Ascending aorta (tissue), 2 donors: ENCODE measurements around the gene STK33. TPM values are rescaled to one million over a fixed set of nuclear protein-coding genes. Genes with fewer than 3 reads are reported as not detected.

Source experiments
- DNase-seq, 2 donors: peaks; one replicate each; pipeline ENCODE4 v3.0.0-alpha.2; 2019; ENCODE audit warnings: low spot score in 2 of 2
- H3K27ac ChIP-seq, 2 donors: fragments of 200-600 bp; sonication (generic); one replicate each; pipeline ENCODE4 v1.5.1; 2016 to 2017; ENCODE audit warnings: mild to moderate bottlenecking in 1 of 2
- H3K27me3 ChIP-seq: fragments of 200-600 bp; sonication (generic); one replicate; pipeline ENCODE4 v1.5.1; 2017
- H3K36me3 ChIP-seq, 2 donors: fragments of 200-600 bp; sonication (generic); one replicate each; pipeline ENCODE4 v1.5.1; 2016
- H3K4me1 ChIP-seq, 2 donors: fragments of 200-600 bp; sonication (generic); one replicate each; pipeline ENCODE4 v1.5.1; 2016 to 2017; ENCODE audit warnings: mild to moderate bottlenecking in 1 of 2
- H3K4me3 ChIP-seq, 2 donors: fragments of 200-600 bp; sonication (generic); one replicate each; pipeline ENCODE4 v1.5.1; 2016 to 2017; ENCODE audit warnings: mild to moderate bottlenecking in 1 of 2
- H3K9me3 ChIP-seq, 2 donors: fragments of 200-600 bp; sonication (generic); one replicate each; pipeline ENCODE4 v1.5.1; 2016
- intact Hi-C: fragments of 100-400 bp; cut with DNase I; formaldehyde crosslinking; loops from one replicate; pipeline ENCODE4 v1.15.1; 2023
- total RNA-seq: library from RNA; depleted of rRNA; stranded (reverse); fragments of >200 nt; gene quantifications from one replicate; pipeline ENCODE4 v1.1.0, GENCODE V29; 2016
- TF ChIP-seq, protein P1 (sequence below), 3 experiments: fragments of 200-600 bp in 2 of 3; fragments of 450-650 bp in 1 of 3; sonication (generic) in 2 of 3; IDR thresholded peaks; one replicate each; pipeline ENCODE4 v1.5.1; 2016 to 2019; ENCODE audit warnings: antibody characterized with exemption in 3 of 3, mild to moderate bottlenecking in 1 of 3, moderate library complexity in 1 of 3

The STK33 gene
- total RNA-seq, 1 donor from 2014 or later, result not detected

DNA sequence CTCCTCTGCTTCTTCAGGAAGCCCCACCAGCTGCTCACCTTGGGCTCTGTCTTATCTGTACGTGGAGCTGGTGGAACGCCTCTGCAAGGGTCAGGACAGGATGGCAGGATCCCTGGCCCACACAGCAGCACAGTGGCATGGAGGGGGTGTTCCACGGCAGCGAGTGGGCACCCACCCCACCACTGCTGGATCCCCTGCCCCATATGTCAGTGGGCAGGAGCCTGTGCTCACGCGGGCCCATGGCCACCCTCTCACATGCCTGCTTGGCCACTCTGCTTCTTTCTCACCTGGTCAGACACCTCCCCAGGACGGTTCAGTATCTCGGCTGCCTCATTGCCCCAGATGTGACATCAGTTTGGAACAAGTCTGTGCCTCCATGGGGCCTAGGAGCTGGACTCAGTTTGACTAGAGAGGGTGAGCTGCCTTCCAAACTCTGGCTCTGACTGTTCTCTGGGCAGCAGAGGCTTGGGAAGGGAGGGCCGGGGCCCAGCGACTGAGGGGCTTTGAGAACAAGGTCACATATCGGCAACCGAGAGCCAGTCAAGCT lies 232.3 kb downstream of the STK33 start:
- intact Hi-C loops, result no loop called here
- Histone ChIP-seq H3K27me3 (no peaks in the 10 kb centered on the region), H3K4me3 (no peak overlapping the region), H3K27ac (no peak overlapping the region), H3K4me1 (no peaks in the 10 kb centered on the region), H3K9me3 (no peaks in the 10 kb centered on the region), H3K36me3 (no peaks in the 10 kb centered on the region)
- DNase-seq, result no peak
- TF ChIP-seq, protein P1, sequence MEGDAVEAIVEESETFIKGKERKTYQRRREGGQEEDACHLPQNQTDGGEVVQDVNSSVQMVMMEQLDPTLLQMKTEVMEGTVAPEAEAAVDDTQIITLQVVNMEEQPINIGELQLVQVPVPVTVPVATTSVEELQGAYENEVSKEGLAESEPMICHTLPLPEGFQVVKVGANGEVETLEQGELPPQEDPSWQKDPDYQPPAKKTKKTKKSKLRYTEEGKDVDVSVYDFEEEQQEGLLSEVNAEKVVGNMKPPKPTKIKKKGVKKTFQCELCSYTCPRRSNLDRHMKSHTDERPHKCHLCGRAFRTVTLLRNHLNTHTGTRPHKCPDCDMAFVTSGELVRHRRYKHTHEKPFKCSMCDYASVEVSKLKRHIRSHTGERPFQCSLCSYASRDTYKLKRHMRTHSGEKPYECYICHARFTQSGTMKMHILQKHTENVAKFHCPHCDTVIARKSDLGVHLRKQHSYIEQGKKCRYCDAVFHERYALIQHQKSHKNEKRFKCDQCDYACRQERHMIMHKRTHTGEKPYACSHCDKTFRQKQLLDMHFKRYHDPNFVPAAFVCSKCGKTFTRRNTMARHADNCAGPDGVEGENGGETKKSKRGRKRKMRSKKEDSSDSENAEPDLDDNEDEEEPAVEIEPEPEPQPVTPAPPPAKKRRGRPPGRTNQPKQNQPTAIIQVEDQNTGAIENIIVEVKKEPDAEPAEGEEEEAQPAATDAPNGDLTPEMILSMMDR (IDR thresholded peaks at IDR 0.05), result no peak

DNA sequence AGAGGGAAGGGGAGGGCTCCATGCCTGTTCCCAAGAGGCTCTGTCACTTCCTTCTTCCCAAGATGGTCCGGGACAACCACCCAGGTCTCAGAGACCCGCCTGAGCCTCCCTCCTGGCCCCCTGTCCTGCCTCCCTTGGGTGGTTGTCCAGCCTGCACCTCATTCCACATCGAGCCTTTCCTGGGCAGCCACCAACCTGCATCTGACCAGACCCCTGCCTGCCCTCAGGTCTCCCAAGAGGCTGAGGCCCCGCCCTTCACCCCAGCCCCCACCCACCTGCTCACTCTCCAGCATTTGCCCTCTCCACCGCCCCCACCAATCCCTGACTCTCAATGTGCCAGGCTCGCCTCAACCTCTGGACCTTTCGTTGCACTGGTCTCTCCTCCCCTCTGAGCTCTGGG lies 232.8 kb downstream of the STK33 start:
- intact Hi-C loops, result no loop called here
- DNase-seq, result no peak

DNA sequence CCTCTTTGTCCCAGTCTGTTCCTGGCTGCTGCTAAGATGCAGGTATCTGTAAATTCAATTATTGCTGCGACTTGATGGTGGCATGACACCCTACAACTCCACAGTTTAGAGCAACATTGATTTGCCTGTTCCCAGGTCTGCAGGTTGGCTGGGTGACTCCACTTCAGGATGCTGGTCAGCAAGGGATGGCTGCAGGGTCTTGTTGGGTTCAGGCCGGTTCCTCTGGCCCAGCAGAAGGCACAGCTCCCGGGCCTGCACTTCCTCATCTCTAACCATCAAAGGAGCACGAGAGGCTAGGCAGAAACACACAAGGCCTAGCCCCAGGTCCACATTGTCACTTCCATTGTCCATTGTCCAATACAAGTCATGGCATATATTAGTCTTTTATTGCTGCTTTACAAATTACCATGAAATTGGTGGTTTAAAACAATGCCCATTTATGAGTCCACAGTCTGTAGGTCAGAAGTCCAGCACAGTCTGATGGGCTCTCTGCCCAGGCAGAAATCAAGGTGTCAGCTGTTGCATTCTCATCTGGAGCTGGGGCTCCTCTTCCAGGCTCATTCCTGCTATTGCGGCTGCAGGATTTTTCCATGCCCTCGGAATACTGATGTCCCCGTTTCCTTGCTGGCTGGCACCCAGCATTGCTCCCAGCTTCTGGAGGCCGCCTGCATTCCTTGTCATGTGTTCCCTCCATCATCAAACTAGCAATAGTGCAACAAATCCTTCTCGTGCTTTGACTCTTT lies 233.8 kb downstream of the STK33 start:
- H3K9me3 ChIP-seq, result no peaks in the 10 kb centered on the region
- no peaks in the 10 kb centered on the region for H3K4me1 ChIP-seq
- no peaks in the 10 kb centered on the region for H3K27me3 ChIP-seq
- H3K36me3 ChIP-seq, result no peaks in the 10 kb centered on the region
- H3K4me3 ChIP-seq, result no peak overlapping the region
- DNase-seq, result no peak
- TF ChIP-seq, protein P1 (IDR thresholded peaks at IDR 0.05), result no peak
- H3K27ac ChIP-seq, result no peak overlapping the region
- intact Hi-C loops, result no loop called here

More for the DNA sequence above, 232.8 kb downstream of the STK33 start:
- H3K9me3 ChIP-seq, result no peaks in the 10 kb centered on the region
- TF ChIP-seq, protein P1 (IDR thresholded peaks at IDR 0.05), result no peak
- no peak overlapping the region for H3K4me3 ChIP-seq
- no peaks in the 10 kb centered on the region for H3K27me3 ChIP-seq
- H3K36me3 ChIP-seq, result no peaks in the 10 kb centered on the region
- H3K27ac ChIP-seq, result no peak overlapping the region
- H3K4me1 ChIP-seq, result no peaks in the 10 kb centered on the region

DNA sequence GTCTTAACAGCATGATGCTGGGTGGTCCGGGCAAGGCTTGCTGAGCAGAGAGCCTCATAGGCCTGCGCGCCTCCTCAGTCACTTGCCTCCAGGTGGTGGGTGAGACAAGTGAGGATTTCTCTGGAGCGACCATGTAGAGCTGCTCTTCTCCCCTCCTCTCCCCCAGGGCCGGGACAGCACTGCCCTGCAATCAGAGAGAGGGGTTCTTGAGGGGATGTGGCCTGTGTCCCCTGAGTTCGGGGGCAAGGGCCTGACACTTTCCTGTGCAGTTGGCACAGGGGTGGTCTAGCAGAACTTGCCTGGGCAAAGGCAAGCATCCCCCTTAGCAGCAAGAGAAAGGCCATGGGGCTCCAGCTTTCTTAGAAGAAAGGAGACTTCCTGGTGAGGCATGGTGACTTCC lies 234.5 kb downstream of the STK33 start:
- Histone ChIP-seq H3K27ac (no peak overlapping the region), H3K4me1 (no peaks in the 10 kb centered on the region), H3K36me3 (no peaks in the 10 kb centered on the region), H3K27me3 (no peaks in the 10 kb centered on the region), H3K9me3 (no peaks in the 10 kb centered on the region), H3K4me3 (no peak overlapping the region)
- TF ChIP-seq, protein P1 (IDR thresholded peaks at IDR 0.05), result no peak
- intact Hi-C loops, result no loop called here
- DNase-seq, result no peak

DNA sequence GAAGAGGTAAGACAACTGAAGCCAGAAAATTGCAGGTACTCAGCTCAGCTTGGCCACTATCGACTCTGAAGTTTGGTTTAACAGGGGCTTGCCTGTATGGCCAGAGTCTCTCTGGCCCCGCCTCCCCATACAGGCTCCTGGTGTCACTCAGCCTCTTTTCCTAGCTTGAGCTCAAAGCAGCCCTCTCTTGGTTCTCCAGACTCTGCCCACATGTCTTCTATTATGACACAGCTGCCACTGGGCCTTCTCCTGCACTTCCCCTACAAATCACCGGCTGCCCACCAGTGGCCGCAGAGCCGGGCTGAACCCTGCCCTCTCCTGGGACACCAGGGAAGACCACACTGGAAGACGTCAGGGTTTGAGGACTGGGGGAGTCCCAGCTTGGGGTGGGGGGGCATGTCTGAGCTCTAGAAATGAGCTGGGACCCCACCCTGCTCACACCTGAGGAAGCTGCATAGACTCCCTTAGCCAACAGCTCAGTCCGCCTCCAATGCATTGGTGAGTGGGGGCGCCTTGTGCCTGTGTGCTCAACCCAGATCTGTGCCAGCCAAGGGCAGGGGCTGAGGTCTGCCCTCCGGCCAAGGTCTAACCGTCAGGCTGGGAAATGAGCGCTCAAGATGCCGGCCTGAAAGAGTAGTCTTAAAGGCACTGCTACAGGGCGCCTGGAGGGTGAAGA lies 236.0 kb downstream of the STK33 start:
- Histone ChIP-seq H3K4me1 (no peaks in the 10 kb centered on the region), H3K27ac (no peak overlapping the region), H3K4me3 (no peak overlapping the region), H3K9me3 (no peaks in the 10 kb centered on the region), H3K27me3 (no peaks in the 10 kb centered on the region), H3K36me3 (no peaks in the 10 kb centered on the region)
- TF ChIP-seq, protein P1 (IDR thresholded peaks at IDR 0.05), result no peak
- no peak for DNase-seq
- intact Hi-C loops, result no loop called here
